Adrenal gland (tissue), 5 donors: ENCODE measurements around the gene METTL27.

Source experiments
- CTCF ChIP-seq, 6 experiments: fragments of 450-650 bp in 4 of 6; fragments of 200-600 bp in 2 of 6; sonication (generic) in 1 of 6; IDR thresholded peaks; 1 replicate in 5 of 6; 2 replicates in 1 of 6; pipeline versions ENCODE4 v1.5.1 to v1.8.0; 2016 to 2021; ENCODE audit warnings: antibody characterized with exemption in 6 of 6, mild to moderate bottlenecking in 2 of 6, moderate library complexity in 1 of 6
- POLR2A ChIP-seq, 2 donors: fragments of 450-650 bp; IDR thresholded peaks; one replicate each; pipeline ENCODE4 v1.6.1; 2017; ENCODE audit warnings: antibody characterized with exemption in 2 of 2, mild to moderate bottlenecking in 2 of 2, moderate library complexity in 1 of 2
- donor health status: DM: no; HTN: no; CAD: no.

- TF ChIP-seq CTCF (IDR thresholded peaks at IDR 0.05) = no peak
- no peak for TF ChIP-seq POLR2A (IDR thresholded peaks at IDR 0.05)
Observed at GRCh38 chr7:73858807-73859206, 16.5 kb upstream of the METTL27 start.
